Trophoblast cell (in vitro differentiated cells and primary cell): ENCODE results near the gene DYNC1H1.

Experiments
- DNase-seq, 2 donors: peaks; one replicate each; pipeline ENCODE4 v3.0.0-alpha.2; 2016
- H2AFZ ChIP-seq: 2 replicates; pipeline ENCODE4 v1.6.1; 2013; ENCODE audit warnings: low read length, moderate library complexity, mild to moderate bottlenecking; ENCODE audit not compliant: insufficient read depth, poor library complexity
- H2AK5ac ChIP-seq: 2 replicates; pipeline ENCODE4 v1.6.1; 2013; ENCODE audit warnings: mild to moderate bottlenecking, low read length
- H2BK120ac ChIP-seq: 2 replicates; pipeline ENCODE4 v1.6.1; 2013; ENCODE audit warnings: low read length, mild to moderate bottlenecking, moderate library complexity; ENCODE audit not compliant: insufficient read depth, poor library complexity
- H2BK12ac ChIP-seq: 2 replicates; pipeline ENCODE4 v1.6.1; 2013; ENCODE audit warnings: mild to moderate bottlenecking, low read length, moderate library complexity
- H2BK5ac ChIP-seq: 2 replicates; pipeline ENCODE4 v1.6.1; 2013; ENCODE audit warnings: low read length, low read depth, moderate library complexity, mild to moderate bottlenecking; ENCODE audit not compliant: poor library complexity
- H3K14ac ChIP-seq: 2 replicates; pipeline ENCODE4 v1.6.1; 2013; ENCODE audit warnings: mild to moderate bottlenecking, low read length
- H3K18ac ChIP-seq: 2 replicates; pipeline ENCODE4 v1.6.1; 2013; ENCODE audit warnings: mild to moderate bottlenecking, low read length
- H3K23ac ChIP-seq: 2 replicates; pipeline ENCODE4 v1.6.1; 2013; ENCODE audit warnings: low read length
- H3K27ac ChIP-seq: 2 replicates; pipeline ENCODE4 v1.5.1; 2013; ENCODE audit warnings: low read depth, mild to moderate bottlenecking, inconsistent platforms, low read length, moderate library complexity
- H3K27me3 ChIP-seq: 2 replicates; pipeline ENCODE4 v1.6.1; 2013; ENCODE audit warnings: inconsistent platforms, mild to moderate bottlenecking, low read length, moderate library complexity; ENCODE audit not compliant: insufficient read depth
- H3K36me3 ChIP-seq, 2 experiments: 1 replicate in 1 of 2; 2 replicates in 1 of 2; pipeline ENCODE4 v1.6.1; 2013; ENCODE audit warnings: low read length in 2 of 2, mild to moderate bottlenecking in 2 of 2, moderate library complexity in 1 of 2; ENCODE audit not compliant: insufficient read depth in 2 of 2, control insufficient read depth in 1 of 2
- H3K4ac ChIP-seq: 2 replicates; pipeline ENCODE4 v1.6.1; 2013; ENCODE audit warnings: low read depth, mild to moderate bottlenecking, low read length, moderate library complexity
- H3K4me1 ChIP-seq, 2 experiments: 1 replicate in 1 of 2; 2 replicates in 1 of 2; pipeline ENCODE4 v1.6.1; 2013; ENCODE audit warnings: low read length in 2 of 2, mild to moderate bottlenecking in 2 of 2, moderate library complexity in 1 of 2; ENCODE audit not compliant: insufficient read depth in 2 of 2, control insufficient read depth in 1 of 2
- H3K4me2 ChIP-seq: 2 replicates; pipeline ENCODE4 v1.6.1; 2013; ENCODE audit warnings: inconsistent platforms, mild to moderate bottlenecking, low read length, moderate library complexity
- H3K4me3 ChIP-seq: 2 replicates; pipeline ENCODE4 v1.5.1; 2013; ENCODE audit warnings: mild to moderate bottlenecking, low read depth, low read length, inconsistent platforms
- H3K79me1 ChIP-seq: one replicate; pipeline ENCODE4 v1.6.1; 2013; ENCODE audit warnings: low read length
- H3K79me2 ChIP-seq: 2 replicates; pipeline ENCODE4 v1.6.1; 2013; ENCODE audit warnings: low read length, mild to moderate bottlenecking; ENCODE audit not compliant: control insufficient read depth, insufficient read depth, poor library complexity
- H3K9ac ChIP-seq: 2 replicates; pipeline ENCODE4 v1.6.1; 2013; ENCODE audit warnings: mild to moderate bottlenecking, low read length
- H3K9me3 ChIP-seq: 2 replicates; pipeline ENCODE4 v1.6.1; 2013; ENCODE audit warnings: low read depth, mild to moderate bottlenecking, control low read depth, inconsistent platforms, low read length; ENCODE audit not compliant: insufficient read depth
- H4K12ac ChIP-seq: 2 replicates; pipeline ENCODE4 v1.6.1; 2013; ENCODE audit warnings: low read depth, mild to moderate bottlenecking, low read length, moderate library complexity
- H4K8ac ChIP-seq: 2 replicates; pipeline ENCODE4 v1.6.1; 2013; ENCODE audit warnings: low read depth, mild to moderate bottlenecking, low read length, moderate library complexity
- H4K91ac ChIP-seq: one replicate; pipeline ENCODE4 v1.6.1; 2013; ENCODE audit warnings: low read depth, mild to moderate bottlenecking, low read length, moderate library complexity
- WGBS: extraction: QIAGEN DNeasy Blood & Tissue Kit; methylation state at CpG from one replicate; pipeline ENCODE4 v1.1.7; 2013; ENCODE audit warnings: missing lambda C conversion rate; ENCODE audit not compliant: insufficient read length, insufficient coverage; ENCODE audit errors: extremely low coverage; 5-methylcytosine and 5-hydroxymethylcytosine counted together

Gene DYNC1H1

DNA sequence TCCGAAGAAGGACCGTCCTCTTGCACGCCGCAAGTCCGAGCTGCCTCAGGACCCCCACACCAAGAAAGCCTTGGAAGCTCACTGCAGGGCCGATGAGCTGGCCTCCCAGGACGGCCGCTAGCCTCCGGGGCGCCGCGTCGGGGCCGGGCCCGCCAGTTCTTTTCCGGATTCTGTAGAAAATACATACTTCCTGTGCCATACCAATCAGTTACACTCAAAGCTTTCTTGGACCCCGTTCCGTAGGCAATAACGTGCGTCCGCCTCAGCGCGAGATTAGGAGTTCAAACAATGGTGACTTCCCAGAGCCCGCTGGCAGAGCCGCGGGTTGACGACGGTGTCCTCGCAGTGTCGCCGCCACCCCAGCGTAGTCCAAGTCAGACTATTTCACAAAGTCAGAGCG lies 39.2 kb upstream of the DYNC1H1 start:
- Histone ChIP-seq H3K79me2 (no peaks in the 10 kb centered on the region), H4K8ac (no peak overlapping the region), H3K9ac (no peak overlapping the region), H2BK5ac (no peak overlapping the region), H3K79me1 (no peaks in the 10 kb centered on the region), H3K4ac (no peak overlapping the region), H3K4me2 (no peak overlapping the region), H3K36me3 (peaks cover 16 to 23% of the 10 kb centered on the region in 2 experiments), H3K9me3 (no peaks in the 10 kb centered on the region), H2AK5ac (no peak overlapping the region), H3K4me3 (no peak overlapping the region), H3K14ac (no peak overlapping the region), H3K27me3 (no peaks in the 10 kb centered on the region), H4K12ac (no peak overlapping the region), H2AFZ (no peak overlapping the region), H3K4me1 (peaks cover 0 to 2% of the 10 kb centered on the region in 2 experiments), H3K18ac (no peak overlapping the region), H2BK120ac (no peak overlapping the region), H2BK12ac (no peak overlapping the region), H4K91ac (no peak overlapping the region), H3K27ac (no peak overlapping the region), H3K23ac (no peak overlapping the region)
- no peak for DNase-seq
- WGBS, result no CpG with 5 or more reads among the region's 33 CpGs

GRCh38 chr14:101926085-101926484 lies 38.3 kb upstream of the DYNC1H1 start:
- Histone ChIP-seq H3K18ac (no peak overlapping the region), H2BK12ac (no peak overlapping the region), H4K91ac (no peak overlapping the region), H4K8ac (no peak overlapping the region), H3K4ac (no peak overlapping the region), H3K79me1 (no peaks in the 10 kb centered on the region), H2AK5ac (no peak overlapping the region), H2BK120ac (no peak overlapping the region), H3K27me3 (no peaks in the 10 kb centered on the region), H3K9ac (no peak overlapping the region), H3K4me2 (no peak overlapping the region), H3K27ac (no peak overlapping the region), H3K79me2 (no peaks in the 10 kb centered on the region), H4K12ac (no peak overlapping the region), H3K14ac (no peak overlapping the region), H3K9me3 (no peaks in the 10 kb centered on the region), H3K4me3 (no peak overlapping the region), H3K23ac (no peak overlapping the region), H2BK5ac (no peak overlapping the region), H2AFZ (no peak overlapping the region), H3K36me3 (peaks cover 14 to 21% of the 10 kb centered on the region in 2 experiments), H3K4me1 (peaks cover 0 to 2% of the 10 kb centered on the region in 2 experiments)
- no peak for DNase-seq
- WGBS, result no CpG with 5 or more reads among the region's 8 CpGs

GRCh38 chr14:101926620-101927019 lies 37.8 kb upstream of the DYNC1H1 start:
- no peak for DNase-seq
- Histone ChIP-seq H2BK120ac (no peak overlapping the region), H2BK12ac (no peak overlapping the region), H3K4me3 (no peak overlapping the region), H3K4ac (no peak overlapping the region), H4K8ac (no peak overlapping the region), H3K23ac (no peak overlapping the region), H3K14ac (no peak overlapping the region), H3K4me2 (no peak overlapping the region), H3K27ac (no peak overlapping the region), H2AK5ac (no peak overlapping the region), H3K18ac (no peak overlapping the region), H4K91ac (no peak overlapping the region), H3K79me2 (no peaks in the 10 kb centered on the region), H4K12ac (no peak overlapping the region), H3K27me3 (no peaks in the 10 kb centered on the region), H3K79me1 (no peaks in the 10 kb centered on the region), H3K4me1 (peaks cover 0 to 2% of the 10 kb centered on the region in 2 experiments), H3K9me3 (no peaks in the 10 kb centered on the region), H2AFZ (no peak overlapping the region), H2BK5ac (no peak overlapping the region), H3K9ac (no peak overlapping the region), H3K36me3 (peaks cover 11 to 21% of the 10 kb centered on the region in 2 experiments)
- WGBS, result no CpG with 5 or more reads among the region's 5 CpGs

GRCh38 chr14:101927859-101928258 lies 36.5 kb upstream of the DYNC1H1 start:
- Histone ChIP-seq H4K91ac (no peak overlapping the region), H3K79me2 (no peaks in the 10 kb centered on the region), H3K14ac (no peak overlapping the region), H3K79me1 (no peaks in the 10 kb centered on the region), H3K4ac (no peak overlapping the region), H3K27me3 (no peaks in the 10 kb centered on the region), H3K9me3 (no peaks in the 10 kb centered on the region), H3K27ac (no peak overlapping the region), H3K4me1 (peaks cover 0 to 2% of the 10 kb centered on the region in 2 experiments), H3K36me3 (peaks cover 10 to 19% of the 10 kb centered on the region in 2 experiments), H3K23ac (no peak overlapping the region), H4K12ac (no peak overlapping the region), H2AK5ac (no peak overlapping the region), H3K4me2 (no peak overlapping the region), H2BK5ac (no peak overlapping the region), H3K9ac (no peak overlapping the region), H3K18ac (no peak overlapping the region), H2BK12ac (no peak overlapping the region), H4K8ac (no peak overlapping the region), H2AFZ (no peak overlapping the region), H2BK120ac (no peak overlapping the region), H3K4me3 (no peak overlapping the region)
- peak; percentile 46 to 54 for DNase-seq
- no CpG with 5 or more reads among the region's 10 CpGs for WGBS
